GM19395 (cell line): Measurements from ENCODE around the gene KLHL25.
"Not testable (repeated sequence)": the region's sequence is repeated elsewhere in the genome, so short reads cannot be mapped to it uniquely, and the experiment has no call there.

ENCODE experiments used
- ATAC-seq: cut with Tn5 transposase; IDR thresholded peaks from one replicate; pipeline ENCODE4 v1.9.1; 2021; ENCODE audit warnings: mild to moderate bottlenecking, moderate library complexity; ENCODE audit not compliant: unreplicated experiment

Gene KLHL25

DNA sequence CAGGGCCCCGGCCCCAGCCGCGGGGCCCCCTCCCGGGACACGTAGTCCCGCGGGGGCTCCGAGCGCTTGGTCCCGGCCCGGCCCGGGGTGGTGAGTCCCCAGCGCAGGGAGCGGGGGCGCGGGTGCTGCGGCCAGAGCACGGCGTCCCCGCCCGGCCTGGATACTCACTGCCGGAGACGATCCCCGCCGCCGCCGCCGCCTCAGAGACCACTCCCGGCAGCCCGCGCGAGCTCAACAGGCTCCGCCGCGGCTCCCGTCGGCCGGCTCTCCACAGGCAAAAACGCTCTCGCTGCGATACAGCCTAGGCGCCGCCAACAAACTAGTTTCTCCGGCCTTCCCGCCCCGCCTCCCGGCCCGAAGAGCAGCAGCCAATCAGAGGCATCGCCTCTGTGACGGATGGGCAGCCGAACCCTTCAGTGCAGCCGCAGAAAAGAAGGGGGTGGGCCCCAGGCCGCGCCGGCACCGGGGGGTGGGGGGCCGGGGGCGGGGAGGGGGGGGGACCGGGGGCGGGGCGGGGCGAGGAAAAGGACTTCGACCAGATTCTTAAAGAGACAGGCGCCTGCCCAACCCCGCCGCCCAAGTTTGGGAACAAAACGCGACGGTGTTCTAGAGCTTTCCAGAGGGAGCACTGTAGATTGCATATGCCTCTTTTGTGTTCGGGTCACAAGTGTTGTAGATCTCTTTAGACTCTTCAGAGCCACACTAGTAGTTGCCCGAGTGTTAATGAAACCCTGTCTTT lies at the start of gene KLHL25:
Gene KLHL25 (minus strand): TSS at position 328 of the 739 bp plus-strand sequence. CDS start 25,115 bp downstream, outside the sequence.
- ATAC-seq = peak; percentile 98

DNA sequence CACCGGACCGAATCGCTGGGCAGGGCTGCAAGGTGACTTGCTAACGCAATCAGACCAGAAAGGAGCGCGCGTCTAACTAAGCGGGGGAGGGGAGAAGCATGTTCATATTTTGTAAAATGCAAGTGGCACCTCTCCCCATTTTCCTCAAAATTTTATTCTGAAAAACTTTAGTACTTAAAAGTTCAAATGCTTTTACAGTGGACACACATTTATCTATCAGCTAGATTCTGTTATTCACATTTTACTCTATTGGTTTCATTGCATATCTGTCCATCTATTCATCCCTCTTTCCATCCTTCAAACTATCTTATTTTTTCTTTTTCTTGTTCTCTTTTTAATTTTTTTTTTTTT lies 46.1 kb upstream of the KLHL25 start:
- ATAC-seq = no peak

DNA sequence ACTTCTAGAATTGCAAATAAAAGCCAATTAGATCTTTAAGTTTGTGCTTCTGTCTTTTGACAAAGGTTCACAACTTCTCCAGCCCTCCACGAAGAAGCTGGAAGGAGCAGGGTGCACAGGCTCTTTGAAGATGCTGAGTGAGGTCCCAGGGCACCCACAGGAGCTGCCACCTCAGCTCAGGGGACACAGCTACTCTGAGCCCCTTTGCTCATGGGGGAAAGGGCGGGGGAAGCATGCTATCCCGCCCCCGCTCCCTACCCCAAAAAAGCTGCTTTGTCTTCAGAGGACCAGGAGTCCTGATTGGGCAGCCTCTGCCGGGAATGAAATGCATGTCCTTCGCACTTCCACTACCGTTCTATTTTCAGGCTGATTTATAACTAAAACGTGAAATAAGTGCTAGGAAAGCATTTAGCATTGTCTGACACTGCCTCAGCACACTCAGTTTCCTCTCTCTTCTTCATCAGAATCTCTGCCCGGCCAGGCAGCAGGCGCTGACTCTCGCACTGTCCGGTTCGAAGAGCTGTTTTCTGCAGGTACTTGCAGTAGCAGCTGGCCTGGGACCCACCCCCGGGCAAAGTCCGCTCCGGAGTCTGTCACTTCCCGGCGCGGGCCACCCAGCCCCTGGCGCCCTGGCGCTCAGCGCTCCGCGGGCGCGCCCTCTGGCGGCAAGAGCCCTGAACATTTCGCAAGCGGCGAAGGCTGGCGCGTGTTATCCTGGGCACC lies 45.5 kb upstream of the KLHL25 start:
- ATAC-seq = peak; percentile 93

DNA sequence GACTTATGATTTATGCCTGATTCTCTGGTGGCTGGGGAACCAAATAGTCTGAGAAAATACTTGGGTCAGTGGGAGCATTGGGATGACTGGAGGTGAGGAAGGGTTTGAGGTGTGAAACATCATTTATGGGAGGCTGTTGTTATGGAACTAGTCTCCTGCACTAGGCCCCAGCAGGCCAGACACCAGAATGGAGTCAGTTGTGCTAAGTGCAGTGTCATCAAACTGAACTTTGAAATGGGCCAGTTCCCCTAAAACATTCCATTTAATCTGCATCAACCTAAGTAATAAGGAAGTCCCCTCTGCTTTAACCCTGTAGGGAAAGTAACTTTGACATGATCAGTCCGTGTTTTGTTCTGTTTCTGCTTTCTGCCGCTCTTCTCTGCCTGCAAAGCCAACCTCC lies 44.9 kb upstream of the KLHL25 start:
- ATAC-seq = no peak

- ATAC-seq = no peak
Measured at GRCh38 chr15:85838655-85839054, 43.9 kb upstream of the KLHL25 start.

- no peak for ATAC-seq
Measured at GRCh38 chr15:85837881-85838280, 43.2 kb upstream of the KLHL25 start.

- no peak for ATAC-seq
Measured at GRCh38 chr15:85837011-85837433, 42.3 kb upstream of the KLHL25 start.

DNA sequence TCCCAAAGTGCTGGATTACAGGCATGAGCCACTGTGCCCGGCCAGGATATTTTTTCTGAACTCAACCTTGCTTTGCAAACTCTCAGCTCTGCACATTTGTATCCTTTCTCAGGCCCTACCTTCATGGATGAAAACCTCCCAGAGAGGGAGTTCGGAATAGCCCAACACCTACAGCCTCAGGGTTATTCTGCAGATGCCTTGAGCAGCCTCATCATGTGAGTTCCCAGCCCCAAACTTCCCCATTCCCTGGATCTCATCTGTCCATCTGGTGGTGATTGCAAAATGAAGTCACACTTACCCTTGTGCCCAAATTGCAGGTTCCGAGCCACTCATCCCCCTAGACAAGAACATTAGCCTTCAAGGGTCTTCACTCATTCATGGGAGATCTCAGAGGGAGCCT lies 39.9 kb upstream of the KLHL25 start:
- no peak for ATAC-seq

DNA sequence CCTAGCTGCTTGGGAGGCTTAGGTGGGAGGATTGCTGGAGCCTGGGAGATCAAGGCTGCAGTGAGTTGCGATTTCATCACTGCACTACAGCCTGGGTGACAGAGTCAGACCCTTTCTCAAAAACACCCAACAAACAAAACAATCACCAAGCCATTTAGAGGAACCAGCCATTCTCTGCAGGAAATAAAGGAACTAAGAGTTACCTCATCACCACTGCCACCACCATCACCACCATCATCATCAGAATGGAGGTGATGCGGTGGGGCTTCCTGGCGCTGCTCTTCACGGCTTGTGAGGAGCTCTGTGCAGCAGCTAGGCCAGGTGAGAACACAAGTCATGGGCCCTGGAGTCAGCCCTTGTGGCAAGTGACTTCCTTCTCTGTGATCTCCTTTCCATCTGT lies 37.7 kb upstream of the KLHL25 start:
- no peak for ATAC-seq

GRCh38 chr15:85831415-85832113 lies 36.8 kb upstream of the KLHL25 start:
- ATAC-seq = no peak

GRCh38 chr15:85829754-85830153 lies 35.0 kb upstream of the KLHL25 start:
- ATAC-seq = not testable (repeated sequence)

DNA sequence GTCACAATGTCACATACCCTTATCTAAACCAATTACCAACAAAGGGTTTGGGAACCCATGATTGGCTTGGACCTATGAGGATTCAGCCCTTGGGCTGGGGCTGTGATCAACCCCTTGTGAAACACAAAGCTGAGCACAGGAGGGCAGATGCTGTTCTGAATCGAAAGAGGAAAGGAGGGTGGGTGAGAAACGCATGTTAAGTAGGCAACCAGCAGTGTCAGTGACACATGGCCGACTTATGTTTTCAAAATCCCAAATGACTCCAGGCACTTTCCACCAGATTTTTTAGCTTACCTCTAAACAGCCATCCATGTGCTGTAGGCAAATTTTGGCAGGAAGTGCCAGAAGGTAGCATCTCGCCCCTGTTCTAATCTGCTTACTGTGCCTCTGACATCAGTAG lies 34.1 kb upstream of the KLHL25 start:
- no peak for ATAC-seq

GRCh38 chr15:85828126-85828525 lies 33.4 kb upstream of the KLHL25 start:
- no peak for ATAC-seq

DNA sequence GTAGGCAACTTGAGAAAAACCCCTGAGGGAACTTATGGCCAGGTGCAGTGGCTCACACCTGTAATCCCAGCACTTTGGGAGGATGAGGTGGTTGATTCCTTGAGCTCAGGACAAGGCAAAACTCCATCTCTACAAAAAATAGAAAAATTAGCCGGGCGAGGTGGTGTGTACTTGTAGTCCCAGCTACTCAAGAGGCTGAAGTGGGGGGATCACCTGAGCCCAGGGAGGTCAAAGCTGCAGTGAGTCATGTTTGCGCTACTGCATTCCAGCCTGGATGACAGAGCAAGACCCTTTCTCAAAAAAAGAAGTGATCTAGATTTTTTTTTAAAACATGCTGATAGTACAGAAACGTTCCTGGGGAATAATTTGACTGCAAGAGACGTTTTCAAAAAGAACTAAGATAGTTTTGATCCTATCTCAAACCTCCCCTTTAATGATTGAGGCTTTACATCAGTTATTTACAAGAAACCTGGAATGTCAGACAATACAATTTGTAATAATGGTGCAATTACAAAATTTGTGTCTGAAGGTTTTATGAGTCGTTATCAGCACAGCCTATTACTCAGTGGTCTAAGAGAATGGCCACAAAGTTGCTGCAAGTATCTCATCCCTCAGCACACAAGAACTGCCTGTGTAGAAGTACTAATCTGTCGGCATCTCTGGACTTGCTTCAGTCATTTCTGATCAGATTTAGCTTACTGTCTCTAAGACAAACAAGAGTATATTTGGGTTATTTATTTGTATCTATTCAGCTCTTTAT lies 32.2 kb upstream of the KLHL25 start:
- ATAC-seq = no peak

DNA sequence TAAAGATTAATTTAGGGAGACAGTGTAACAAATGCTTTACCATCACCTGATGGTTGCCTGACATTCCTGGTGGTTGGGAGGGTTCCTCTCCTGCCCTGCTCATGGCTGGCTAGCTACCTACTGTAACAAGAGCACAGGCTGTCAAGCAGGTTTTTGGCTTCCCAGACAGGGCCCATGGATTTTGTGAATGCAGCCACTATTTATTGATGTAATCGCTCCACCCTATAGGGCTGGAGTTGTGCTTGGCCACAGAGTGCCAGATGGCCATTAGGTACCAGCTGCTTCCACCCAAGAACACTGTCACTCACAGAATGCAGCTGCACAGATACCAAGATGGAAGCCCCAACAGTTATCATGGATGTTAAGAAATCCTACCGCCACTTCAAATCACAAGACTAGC lies 31.0 kb upstream of the KLHL25 start:
- ATAC-seq = no peak

GRCh38 chr15:85825118-85825517 lies 30.4 kb upstream of the KLHL25 start:
- ATAC-seq = no peak

DNA sequence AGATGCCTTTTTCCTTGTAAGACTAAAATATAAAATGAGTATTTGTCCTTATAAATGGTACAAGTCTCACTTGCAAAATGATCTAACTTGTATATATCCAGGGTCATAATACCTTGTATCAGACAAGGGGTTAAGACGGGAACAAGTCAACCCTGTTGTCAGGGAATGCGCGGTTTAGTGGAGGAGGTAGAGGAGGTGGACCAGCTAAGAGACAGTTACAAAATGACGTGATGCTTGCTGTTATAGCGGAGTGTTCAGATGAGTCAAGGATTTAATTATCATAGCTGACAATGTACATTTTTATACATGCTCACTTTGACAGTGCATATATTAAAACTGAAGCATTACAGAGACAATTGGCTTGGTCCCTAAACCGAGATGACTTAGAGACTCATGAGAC lies 26.8 kb upstream of the KLHL25 start:
- ATAC-seq = no peak

- ATAC-seq = no peak
Measured at GRCh38 chr15:85819938-85820337, 25.2 kb upstream of the KLHL25 start.

DNA sequence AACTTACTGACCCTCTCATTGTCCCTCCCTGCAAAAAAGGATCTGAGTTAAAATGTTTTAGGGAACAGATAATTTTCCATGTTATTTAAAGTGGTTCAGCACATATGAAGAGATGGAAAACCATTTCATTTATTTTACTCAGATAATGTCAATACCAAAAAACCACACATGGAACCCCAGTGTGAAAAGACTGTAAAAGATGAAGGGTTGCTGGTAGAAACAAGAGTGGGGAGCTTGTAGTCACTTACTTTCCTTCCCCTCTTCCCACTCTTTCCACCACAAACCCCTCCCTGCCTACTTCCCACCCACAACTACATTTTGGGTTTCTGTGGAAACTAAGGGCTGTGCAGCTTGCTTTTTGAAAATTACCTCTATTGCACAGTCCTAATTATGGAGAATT lies 18.5 kb upstream of the KLHL25 start:
- ATAC-seq = no peak

- ATAC-seq = no peak
Measured at GRCh38 chr15:85810075-85810474, 15.3 kb upstream of the KLHL25 start.

DNA sequence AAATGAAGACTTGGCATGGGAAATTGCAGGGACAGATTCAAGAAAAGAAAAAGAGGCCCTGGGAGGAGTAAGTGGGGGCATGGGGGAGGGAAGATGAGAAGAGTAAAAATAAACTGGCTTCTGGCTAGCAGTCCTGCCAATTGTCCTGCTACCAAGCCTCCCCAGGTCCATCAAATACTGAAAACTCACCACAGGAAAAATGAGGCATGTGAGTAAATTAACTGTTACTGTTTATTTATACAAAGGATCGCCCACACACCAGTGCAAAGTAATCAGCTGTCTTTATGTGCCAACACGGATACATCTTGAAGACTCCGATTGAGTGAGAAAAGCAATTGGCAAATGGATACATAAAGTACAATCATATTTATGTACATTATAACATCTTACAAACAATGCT lies 10.7 kb upstream of the KLHL25 start:
- ATAC-seq = no peak
